ENCODE data around the gene NTRK3.

Gene NTRK3

DNA sequence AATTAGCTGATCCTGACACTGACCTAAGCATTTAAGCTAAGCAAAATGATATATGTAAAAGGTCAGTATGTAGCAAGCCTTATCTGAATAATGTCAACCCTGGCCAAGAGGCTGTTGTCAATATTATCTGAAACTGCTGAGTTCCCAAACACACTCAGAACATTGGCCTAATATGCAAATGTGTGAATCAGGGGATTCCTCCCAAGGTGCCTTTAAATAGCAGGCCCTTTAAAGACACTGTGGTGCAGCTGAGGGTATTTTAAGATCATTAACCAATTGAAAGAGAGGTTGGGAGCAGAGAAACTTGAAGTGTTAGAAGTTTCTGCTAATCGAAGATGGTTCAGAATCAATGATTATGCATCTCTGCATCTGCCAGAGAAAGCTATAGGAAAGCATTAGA lies 207.0 kb downstream of the NTRK3 start:
- no peak overlapping the region for H3K4me3 ChIP-seq (ENCODE audit: low read depth, low read length)
- DNase-seq (ENCODE audit: low read depth): no peak
- TF ChIP-seq, protein P1, sequence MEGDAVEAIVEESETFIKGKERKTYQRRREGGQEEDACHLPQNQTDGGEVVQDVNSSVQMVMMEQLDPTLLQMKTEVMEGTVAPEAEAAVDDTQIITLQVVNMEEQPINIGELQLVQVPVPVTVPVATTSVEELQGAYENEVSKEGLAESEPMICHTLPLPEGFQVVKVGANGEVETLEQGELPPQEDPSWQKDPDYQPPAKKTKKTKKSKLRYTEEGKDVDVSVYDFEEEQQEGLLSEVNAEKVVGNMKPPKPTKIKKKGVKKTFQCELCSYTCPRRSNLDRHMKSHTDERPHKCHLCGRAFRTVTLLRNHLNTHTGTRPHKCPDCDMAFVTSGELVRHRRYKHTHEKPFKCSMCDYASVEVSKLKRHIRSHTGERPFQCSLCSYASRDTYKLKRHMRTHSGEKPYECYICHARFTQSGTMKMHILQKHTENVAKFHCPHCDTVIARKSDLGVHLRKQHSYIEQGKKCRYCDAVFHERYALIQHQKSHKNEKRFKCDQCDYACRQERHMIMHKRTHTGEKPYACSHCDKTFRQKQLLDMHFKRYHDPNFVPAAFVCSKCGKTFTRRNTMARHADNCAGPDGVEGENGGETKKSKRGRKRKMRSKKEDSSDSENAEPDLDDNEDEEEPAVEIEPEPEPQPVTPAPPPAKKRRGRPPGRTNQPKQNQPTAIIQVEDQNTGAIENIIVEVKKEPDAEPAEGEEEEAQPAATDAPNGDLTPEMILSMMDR (IDR thresholded peaks at IDR 0.05; ENCODE audit: control insufficient read depth, extremely low read depth, insufficient read depth): no peak

DNA sequence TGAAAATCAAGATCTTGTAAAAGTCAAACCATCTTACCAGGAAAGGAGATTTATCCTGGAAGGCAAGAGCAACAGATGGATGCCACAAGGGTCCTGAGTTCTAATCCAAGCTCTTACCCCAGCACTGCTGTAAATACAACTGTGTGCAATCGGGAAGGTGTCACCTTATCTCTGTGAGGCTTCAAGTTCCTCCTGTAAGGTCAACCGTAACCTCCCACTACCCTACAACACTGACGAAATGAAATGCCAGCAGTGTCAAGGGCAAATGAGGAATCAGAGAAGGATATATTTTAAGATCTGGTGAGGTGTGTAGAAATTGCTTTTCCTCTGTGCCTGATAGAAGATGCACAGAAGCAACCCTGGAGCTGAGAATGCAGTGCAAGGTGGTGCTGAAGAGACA lies 207.8 kb downstream of the NTRK3 start:
- no peak for DNase-seq (ENCODE audit: low read depth)
- no peak overlapping the region for H3K4me3 ChIP-seq (ENCODE audit: low read depth, low read length)
- TF ChIP-seq, protein P1 (IDR thresholded peaks at IDR 0.05; ENCODE audit: control insufficient read depth, extremely low read depth, insufficient read depth): no peak

DNA sequence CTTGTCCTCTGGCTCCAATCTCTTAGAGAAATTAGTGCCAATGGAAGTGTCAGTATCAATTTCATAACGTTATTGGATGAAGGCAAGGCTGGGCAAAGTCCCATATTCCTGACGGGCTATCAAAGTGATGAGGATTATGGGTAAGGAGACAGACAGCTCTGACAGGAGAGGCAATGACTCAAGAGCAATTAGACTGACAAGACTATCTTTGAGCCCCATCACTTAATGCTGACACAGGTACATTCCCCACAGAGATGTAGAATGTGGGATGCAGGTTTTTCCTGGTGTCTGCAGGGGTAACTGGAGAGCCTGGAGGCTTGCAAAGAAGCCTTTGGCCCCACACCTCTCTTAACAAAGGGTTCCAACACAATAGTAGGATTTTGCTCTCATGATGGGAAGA lies 208.3 kb downstream of the NTRK3 start:
- H3K4me3 ChIP-seq (ENCODE audit: low read depth, low read length): no peak overlapping the region
- DNase-seq (ENCODE audit: low read depth): no peak
- TF ChIP-seq, protein P1 (IDR thresholded peaks at IDR 0.05; ENCODE audit: control insufficient read depth, extremely low read depth, insufficient read depth): no peak

DNA sequence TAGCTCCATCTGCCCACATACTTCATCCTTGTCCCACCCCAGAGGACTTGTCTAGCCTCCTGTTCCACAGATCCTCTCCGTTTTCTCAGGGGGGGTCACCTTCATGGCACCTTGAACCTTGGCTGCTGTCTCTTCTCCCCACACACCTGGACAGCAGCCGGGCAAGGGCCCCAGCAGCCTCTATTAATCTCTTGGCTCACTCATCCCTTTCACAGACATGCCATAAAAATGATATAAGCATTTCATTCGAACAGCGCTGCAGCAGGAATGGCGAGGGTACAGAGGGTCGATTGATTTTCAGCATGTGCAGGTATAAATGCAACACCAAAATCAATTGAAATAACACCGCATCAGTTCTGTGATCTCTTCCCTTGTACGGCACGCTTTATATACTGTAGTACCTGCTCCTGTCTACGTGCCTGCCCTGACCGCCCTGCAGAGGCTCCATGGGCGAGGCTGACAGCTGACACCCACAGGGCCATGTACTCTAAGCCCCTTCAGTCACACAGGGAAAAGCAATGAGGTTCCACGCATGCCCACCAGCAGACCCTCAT lies 209.9 kb downstream of the NTRK3 start:
- TF ChIP-seq, protein P1 (IDR thresholded peaks at IDR 0.05; ENCODE audit: control insufficient read depth, extremely low read depth, insufficient read depth): no peak
- DNase-seq (ENCODE audit: low read depth): no peak
- no peak overlapping the region for H3K4me3 ChIP-seq (ENCODE audit: low read depth, low read length)

DNA sequence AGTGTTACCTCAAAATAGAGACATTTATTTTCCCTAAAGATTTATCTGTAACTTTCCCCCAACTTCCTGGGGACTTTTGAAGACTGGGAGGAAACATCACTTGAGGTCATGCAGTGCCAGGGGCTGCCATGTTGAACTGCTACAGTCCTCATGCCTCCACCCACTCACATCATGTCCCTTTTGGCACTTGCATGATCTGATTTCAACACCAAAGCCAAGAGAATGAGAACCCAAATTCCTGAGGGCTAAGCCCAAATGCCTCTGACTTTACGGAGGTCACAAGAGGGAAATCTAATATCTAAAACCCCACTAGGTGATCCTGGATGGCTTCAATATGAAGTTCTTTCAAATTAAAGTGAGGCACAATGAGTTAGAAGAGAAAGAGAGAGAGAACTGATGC lies 213.1 kb downstream of the NTRK3 start:
- H3K4me3 ChIP-seq (ENCODE audit: low read depth, low read length): no peak overlapping the region
- TF ChIP-seq, protein P1 (IDR thresholded peaks at IDR 0.05; ENCODE audit: control insufficient read depth, extremely low read depth, insufficient read depth): no peak
- no peak for DNase-seq (ENCODE audit: low read depth)

DNA sequence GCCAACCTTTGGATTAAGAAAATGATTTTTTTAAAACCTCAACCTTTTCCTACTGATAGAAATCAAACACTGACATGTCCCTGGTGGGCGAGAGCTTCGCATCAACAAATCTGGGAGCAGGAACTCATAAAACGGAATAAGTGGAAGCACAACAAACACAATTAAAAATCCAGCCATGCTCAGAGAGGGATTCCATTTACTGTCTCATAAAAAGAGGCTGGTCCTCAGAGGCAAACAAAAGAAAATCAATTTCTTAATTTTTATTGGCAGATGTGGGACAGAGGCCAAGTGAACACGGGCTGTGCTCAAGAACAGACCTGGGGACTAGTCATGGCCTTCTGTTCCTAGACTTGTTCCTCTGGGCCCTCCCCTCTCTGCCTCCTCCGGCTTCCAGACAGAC lies 214.5 kb downstream of the NTRK3 start:
- TF ChIP-seq, protein P1 (IDR thresholded peaks at IDR 0.05; ENCODE audit: control insufficient read depth, extremely low read depth, insufficient read depth): no peak
- no peak overlapping the region for H3K4me3 ChIP-seq (ENCODE audit: low read depth, low read length)
- peak; percentile 93 for DNase-seq (ENCODE audit: low read depth)

DNA sequence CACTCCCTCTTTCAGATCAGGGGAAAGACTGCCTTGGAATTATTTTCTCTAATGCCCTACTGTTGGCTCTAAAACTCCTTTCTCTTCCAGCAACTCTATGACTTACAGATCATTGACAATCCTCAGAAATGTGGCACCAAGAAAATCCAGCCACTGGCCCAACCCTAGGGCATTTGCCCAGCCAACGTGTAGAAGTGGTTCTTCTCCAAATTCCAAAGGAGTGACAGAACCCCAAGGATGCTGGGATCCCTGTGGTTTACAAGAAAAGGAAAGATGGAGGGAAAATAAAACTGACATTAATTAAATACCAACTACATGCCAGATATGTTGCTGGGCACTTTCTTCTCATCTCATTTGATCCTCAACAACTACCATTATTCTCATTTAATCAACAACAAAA lies 216.0 kb downstream of the NTRK3 start:
- DNase-seq (ENCODE audit: low read depth): no peak
- TF ChIP-seq, protein P1 (IDR thresholded peaks at IDR 0.05; ENCODE audit: control insufficient read depth, extremely low read depth, insufficient read depth): no peak

More for the DNA sequence above, 216.0 kb downstream of the NTRK3 start:
- no peak overlapping the region for H3K4me3 ChIP-seq (ENCODE audit: low read depth, low read length)
